Activated naive CD4-positive, alpha-beta T cell treated with anti-CD3 and anti-CD28 coated beads for 36 hours (primary cell): ENCODE data around the gene TACC3. TPM values are rescaled to one million over a fixed set of nuclear protein-coding genes. Genes with fewer than 3 reads are reported as not detected.
A peak's percentile ranks its signal among the peaks of the same experiment; 100 is the strongest.

ENCODE experiments used
- CTCF ChIA-PET: fragments of 350-600 bp; sonication (Branson Sonifier 250); formaldehyde crosslinking; loops from one replicate; lab custom pipeline; 2021; ENCODE audit warnings: antibody characterized with exemption; lab: Charles Lee
- DNase-seq: peaks from one replicate; pipeline ENCODE4 v3.0.0-alpha.2; 2020
- H3K27ac Mint-ChIP-seq: one replicate; pipeline ENCODE4 v1.8.0; 2021; ENCODE audit warnings: mild to moderate bottlenecking, mixed read lengths
- H3K27me3 Mint-ChIP-seq: one replicate; pipeline ENCODE4 v1.8.0; 2021; ENCODE audit warnings: low read depth, mixed read lengths
- H3K36me3 Mint-ChIP-seq: one replicate; pipeline ENCODE4 v1.8.0; 2021; ENCODE audit warnings: low read depth, mixed read lengths
- H3K4me1 Mint-ChIP-seq: one replicate; pipeline ENCODE4 v1.8.0; 2021; ENCODE audit warnings: low read depth, mixed read lengths
- H3K4me3 Mint-ChIP-seq: one replicate; pipeline ENCODE4 v1.8.0; 2021; ENCODE audit warnings: mild to moderate bottlenecking, moderate library complexity, mixed read lengths
- H3K9me3 Mint-ChIP-seq: one replicate; pipeline ENCODE4 v1.8.0; 2021; ENCODE audit warnings: mixed read lengths
- intact Hi-C: fragments of 100-400 bp; cut with micrococcal nuclease; formaldehyde crosslinking; loops from one replicate; pipeline ENCODE4 v1.15.1; 2023
- total RNA-seq, 2 experiments: library from RNA; stranded (reverse); gene quantifications; one replicate each; pipeline ENCODE4 v1.2.3, GENCODE V29; 2021

TACC3 gene
- total RNA-seq, 2 experiments from 2014 or later = 246 to 264 TPM

DNA sequence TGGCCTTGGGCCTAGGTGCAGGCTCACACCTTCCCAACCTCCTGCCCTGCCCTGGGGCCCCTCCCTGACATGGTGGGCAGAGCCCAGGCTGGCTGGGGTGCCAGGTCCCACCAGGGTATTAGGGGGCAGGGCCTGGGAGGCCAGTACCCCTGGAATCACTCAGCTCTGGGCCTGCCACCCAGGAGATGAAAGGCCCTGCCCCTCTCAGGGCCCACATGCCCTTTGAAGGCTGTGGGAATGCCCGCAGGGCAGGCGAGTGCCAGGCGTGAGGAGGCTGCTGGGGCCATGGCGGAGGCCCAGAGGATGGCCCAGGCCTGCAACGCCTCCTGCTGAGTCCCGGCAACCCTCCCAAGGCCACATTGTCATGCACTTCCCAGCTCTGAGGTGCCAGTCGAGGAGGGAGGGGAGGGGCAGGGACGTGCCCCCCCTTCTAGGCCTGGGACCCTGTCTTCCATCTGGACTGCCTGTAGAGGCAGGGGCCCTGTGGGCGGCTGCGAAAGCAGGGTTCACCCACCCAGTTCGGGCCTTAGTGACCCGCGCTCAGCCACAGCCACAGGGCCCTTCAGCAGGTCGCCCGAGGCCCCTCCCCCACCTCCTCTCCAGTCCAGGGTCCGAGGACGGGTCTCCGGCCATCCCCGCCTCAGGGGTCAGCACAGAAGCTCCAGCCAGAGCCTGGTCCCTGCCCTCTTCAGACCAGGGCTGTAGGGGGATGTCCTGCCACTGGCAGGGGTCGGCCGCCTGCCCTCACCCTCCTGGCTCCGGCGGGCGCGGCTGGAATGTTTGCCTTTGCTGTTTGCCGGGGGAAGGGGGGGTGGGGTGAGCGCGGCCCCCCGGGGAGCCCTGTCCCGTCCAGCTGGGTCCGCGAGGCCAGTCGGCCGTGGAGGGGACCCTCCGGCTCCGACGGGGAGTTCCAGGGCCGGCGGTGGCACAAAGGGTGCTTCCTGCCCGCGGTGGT is 45.1 kb downstream of the TACC3 start:
- CTCF ChIA-PET = interaction anchor here (1.2 kb wide), 1 partner anchor 15 kb away, joined by 3 read pairs; no protein-coding TSS in a partner anchor
- Mint-ChIP-seq H3K27me3 (peaks cover 15% of the 10 kb centered on the region), H3K9me3 (no peaks in the 10 kb centered on the region), H3K4me3 (no peak overlapping the region), H3K27ac (no peak overlapping the region), H3K36me3 (no peaks in the 10 kb centered on the region), H3K4me1 (peaks cover 4% of the 10 kb centered on the region)
- DNase-seq = no peak
- intact Hi-C loops = loop anchor here (2.0 kb wide), 1 partner anchor 14 kb away; no protein-coding TSS in a partner anchor

DNA sequence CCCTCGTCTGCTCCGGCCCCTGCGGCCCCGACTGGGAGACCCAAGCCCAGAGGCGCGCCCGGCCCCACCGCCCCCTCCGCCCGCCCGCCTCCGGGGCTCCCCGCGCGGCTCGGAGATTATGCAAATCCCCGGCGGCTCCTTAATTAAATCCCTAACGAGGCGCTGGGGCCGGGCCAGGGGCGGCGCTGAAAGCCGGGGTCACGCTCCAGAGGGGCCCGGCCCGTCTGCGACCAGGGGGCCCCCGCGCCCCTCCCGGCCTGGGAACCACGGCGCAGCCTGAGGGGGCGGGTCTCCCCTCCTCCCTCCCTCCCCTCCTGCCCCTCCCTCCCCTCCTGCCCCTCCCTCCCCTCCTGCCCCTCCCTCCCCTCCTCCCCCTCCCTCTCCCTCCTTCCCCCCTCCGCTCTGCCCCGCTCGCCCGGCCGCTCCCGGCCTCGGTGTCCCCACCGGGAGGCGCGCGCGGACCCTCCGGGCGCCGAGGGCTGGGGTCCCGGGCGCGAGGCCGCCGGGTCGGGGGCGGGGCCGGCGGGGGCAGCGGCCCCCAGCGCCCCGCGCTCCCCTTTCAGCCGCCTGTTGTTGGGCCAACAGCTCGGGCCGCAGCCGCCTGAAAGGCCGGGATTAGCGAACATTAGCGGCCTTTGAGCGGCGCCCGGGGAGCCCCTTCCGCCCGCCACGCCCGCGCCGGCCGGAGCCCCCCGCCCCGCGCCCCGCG is 45.9 kb downstream of the TACC3 start:
- no peak overlapping the region for H3K27ac Mint-ChIP-seq
- CTCF ChIA-PET = interaction anchor here (0.6 to 1.5 kb wide), 2 partner anchors 20 to 82 kb away, joined by 3 to 11 read pairs; no protein-coding TSS in a partner anchor
- peaks cover 15% of the 10 kb centered on the region for H3K27me3 Mint-ChIP-seq
- intact Hi-C loops = loop anchor here (2.0 kb wide), 1 partner anchor 14 kb away; no protein-coding TSS in a partner anchor
- DNase-seq = no peak
- no peak overlapping the region for H3K4me3 Mint-ChIP-seq
- peaks cover 5% of the 10 kb centered on the region for H3K4me1 Mint-ChIP-seq
- no peaks in the 10 kb centered on the region for H3K9me3 Mint-ChIP-seq
- no peaks in the 10 kb centered on the region for H3K36me3 Mint-ChIP-seq

DNA sequence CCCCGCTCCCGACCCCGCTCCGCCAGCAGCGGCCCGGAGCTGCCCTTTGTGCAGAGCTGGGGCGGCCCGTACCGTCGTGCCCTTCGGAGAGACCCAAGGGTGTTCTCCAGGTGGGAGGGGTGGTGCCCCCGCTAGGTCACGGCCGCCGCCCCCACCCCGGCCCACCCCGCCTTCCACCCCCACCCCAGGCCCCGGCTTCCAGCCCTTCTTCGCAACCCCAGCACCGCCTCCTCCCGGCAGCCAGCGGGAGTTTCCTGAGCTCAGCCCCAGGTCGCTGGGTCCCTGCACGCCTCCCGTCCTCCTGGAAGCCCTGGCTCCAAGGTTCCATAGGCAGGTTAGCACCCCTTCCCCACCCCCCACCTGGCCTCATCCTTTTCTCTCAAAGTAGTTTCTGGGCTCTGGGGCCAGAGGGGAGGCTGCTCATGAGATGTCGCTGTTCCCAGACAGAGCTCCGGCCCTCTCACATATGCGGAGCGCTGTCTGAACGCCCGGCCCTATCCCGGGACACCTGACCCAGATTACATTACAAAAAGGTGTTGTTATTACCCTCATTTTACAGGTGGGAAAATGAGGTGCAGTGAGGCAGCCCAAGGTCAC is 46.5 kb downstream of the TACC3 start:
- Mint-ChIP-seq H3K9me3 (no peaks in the 10 kb centered on the region), H3K36me3 (no peaks in the 10 kb centered on the region), H3K27me3 (peaks cover 13% of the 10 kb centered on the region), H3K4me1 (peaks cover 5% of the 10 kb centered on the region), H3K4me3 (peak overlapping the region; percentile 24), H3K27ac (no peak overlapping the region)
- DNase-seq = peak; percentile 53
- CTCF ChIA-PET = interaction anchor here (0.6 to 1.5 kb wide), 2 partner anchors 20 to 81 kb away, joined by 3 to 11 read pairs; no protein-coding TSS in a partner anchor
- intact Hi-C loops = loop anchor here (1.0 to 2.0 kb wide), 2 partner anchors 15 to 20 kb away; no protein-coding TSS in a partner anchor

DNA sequence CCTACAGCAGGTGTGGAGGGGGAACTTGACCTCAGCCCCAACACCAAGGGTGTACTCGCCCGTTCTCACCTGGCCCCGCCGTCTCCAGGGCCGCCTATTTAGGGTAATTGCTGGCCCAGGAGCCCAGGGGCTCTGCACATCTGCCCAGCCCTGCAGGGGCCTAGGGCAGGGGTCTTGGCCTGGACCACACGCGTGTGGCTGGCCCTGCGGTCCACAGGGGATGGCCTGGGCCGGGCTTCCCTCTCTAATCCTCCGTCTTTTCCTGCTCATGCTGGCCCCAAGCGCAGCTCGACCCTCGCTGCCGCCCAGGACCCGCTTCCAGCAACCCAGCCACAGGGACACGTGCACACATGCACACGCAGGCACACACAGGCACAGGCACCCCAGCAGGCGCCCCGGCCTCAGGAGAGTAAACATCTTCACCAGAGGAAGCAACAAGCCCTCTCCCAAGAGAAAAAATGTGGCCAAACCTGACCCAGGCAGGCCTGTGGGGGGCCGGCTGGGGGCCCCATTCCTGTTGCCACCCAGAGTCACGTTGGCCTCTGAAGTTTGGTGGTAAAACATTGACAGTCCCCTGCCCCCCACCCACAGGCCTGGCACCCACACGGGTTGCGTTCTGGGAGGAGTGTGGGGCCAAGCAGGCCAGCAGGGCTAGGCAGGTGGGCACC is 47.2 kb downstream of the TACC3 start:
- CTCF ChIA-PET = interaction anchor here (1.5 kb wide), 1 partner anchor 21 kb away, joined by 11 read pairs; no protein-coding TSS in a partner anchor

DNA sequence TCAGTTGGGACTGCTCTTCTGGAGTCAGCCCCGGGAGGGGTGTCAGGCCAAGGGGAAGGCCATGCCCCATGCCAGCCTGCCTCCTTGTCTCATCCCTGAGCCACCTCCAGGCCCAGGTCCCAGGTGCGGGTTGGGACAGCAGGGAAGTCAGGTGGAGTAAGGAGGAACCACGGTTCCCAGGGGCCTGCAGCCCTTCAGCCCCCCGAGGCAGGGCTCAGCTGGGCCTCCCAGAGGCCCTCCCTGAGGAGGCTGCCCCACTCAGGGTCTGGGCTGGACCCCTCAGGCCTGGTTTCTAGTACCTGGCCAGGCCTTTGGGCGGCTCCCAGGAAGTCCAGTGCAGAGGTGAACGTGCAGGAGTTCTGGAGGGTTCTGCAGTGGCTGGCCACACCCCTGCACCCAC is 48.4 kb downstream of the TACC3 start:
- no peak overlapping the region for H3K27ac Mint-ChIP-seq
- H3K4me1 Mint-ChIP-seq = peaks cover 5% of the 10 kb centered on the region
- no peak for DNase-seq
- no peaks in the 10 kb centered on the region for H3K9me3 Mint-ChIP-seq
- H3K4me3 Mint-ChIP-seq = no peak overlapping the region
- intact Hi-C loops = no loop called here
- CTCF ChIA-PET = interaction anchor here (0.8 to 1.0 kb wide), 2 partner anchors 21 to 40 kb away, joined by 3 read pairs; no protein-coding TSS in a partner anchor
- no peaks in the 10 kb centered on the region for H3K36me3 Mint-ChIP-seq
- H3K27me3 Mint-ChIP-seq = peaks cover 13% of the 10 kb centered on the region

More for the DNA sequence above, 47.2 kb downstream of the TACC3 start:
- DNase-seq = no peak
- peaks cover 5% of the 10 kb centered on the region for H3K4me1 Mint-ChIP-seq
- peak overlapping the region; percentile 41 for H3K4me3 Mint-ChIP-seq
- no peak overlapping the region for H3K27ac Mint-ChIP-seq
- no peaks in the 10 kb centered on the region for H3K36me3 Mint-ChIP-seq
- intact Hi-C loops = loop anchor here (1.0 kb wide), 1 partner anchor 20 kb away; no protein-coding TSS in a partner anchor
- no peaks in the 10 kb centered on the region for H3K9me3 Mint-ChIP-seq
- peaks cover 13% of the 10 kb centered on the region for H3K27me3 Mint-ChIP-seq

DNA sequence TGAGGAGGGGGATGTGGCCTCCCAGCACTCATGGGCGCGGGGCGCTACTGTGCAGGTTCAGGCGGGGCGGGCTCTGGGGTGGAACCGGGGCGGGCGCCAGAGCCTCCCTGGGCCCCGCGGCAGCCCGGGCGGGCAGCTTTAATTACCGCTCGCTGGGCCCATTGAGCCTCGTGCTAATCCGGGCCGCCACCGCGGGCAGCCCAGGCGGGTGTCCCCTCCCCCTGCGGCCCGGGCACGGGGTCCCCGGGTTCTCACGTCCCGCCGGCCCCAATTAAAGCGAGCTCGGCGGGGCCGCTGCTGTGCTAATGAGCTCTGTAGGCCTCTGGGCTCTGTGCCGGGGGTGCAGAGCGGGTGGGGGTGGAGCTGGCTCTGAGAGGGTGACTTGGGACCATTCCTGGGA is 48.9 kb downstream of the TACC3 start:
- no peak for DNase-seq
- H3K9me3 Mint-ChIP-seq = no peaks in the 10 kb centered on the region
- H3K27ac Mint-ChIP-seq = no peak overlapping the region
- no peak overlapping the region for H3K4me3 Mint-ChIP-seq
- H3K36me3 Mint-ChIP-seq = no peaks in the 10 kb centered on the region
- H3K27me3 Mint-ChIP-seq = peaks cover 13% of the 10 kb centered on the region
- CTCF ChIA-PET = interaction anchor here (0.7 to 0.8 kb wide), 2 partner anchors 12 to 22 kb away, joined by 3 to 5 read pairs; no protein-coding TSS in a partner anchor
- peaks cover 5% of the 10 kb centered on the region for H3K4me1 Mint-ChIP-seq
- intact Hi-C loops = no loop called here

DNA sequence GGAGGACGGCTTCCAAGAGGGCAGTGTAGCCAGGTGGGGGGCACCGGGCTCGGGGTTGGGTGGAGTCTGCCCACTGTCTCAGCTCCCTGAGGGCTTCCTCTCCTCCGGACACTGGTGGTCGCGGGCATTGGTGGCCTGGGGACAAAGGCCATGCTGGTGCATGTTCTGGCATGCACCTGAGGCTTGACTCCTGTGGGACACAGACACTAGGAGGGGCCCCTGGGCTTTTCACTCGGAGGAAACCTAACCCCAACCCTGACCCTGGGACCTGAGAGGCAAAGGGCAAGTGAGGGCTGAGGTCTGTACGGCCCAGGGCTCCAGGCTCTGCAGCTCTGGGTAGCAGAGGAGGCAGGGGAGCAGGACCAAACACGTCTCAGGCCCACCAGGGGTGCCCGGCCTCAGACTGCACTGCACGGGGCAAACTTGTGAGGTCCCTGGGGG is 49.5 kb downstream of the TACC3 start:
- CTCF ChIA-PET = interaction anchor here (0.7 to 0.8 kb wide), 2 partner anchors 11 to 23 kb away, joined by 3 to 5 read pairs; no protein-coding TSS in a partner anchor
- Mint-ChIP-seq H3K9me3 (no peaks in the 10 kb centered on the region), H3K4me1 (peaks cover 5% of the 10 kb centered on the region), H3K27ac (no peak overlapping the region), H3K4me3 (no peak overlapping the region), H3K27me3 (peaks cover 7% of the 10 kb centered on the region), H3K36me3 (no peaks in the 10 kb centered on the region)
- DNase-seq = no peak
- intact Hi-C loops = no loop called here

DNA sequence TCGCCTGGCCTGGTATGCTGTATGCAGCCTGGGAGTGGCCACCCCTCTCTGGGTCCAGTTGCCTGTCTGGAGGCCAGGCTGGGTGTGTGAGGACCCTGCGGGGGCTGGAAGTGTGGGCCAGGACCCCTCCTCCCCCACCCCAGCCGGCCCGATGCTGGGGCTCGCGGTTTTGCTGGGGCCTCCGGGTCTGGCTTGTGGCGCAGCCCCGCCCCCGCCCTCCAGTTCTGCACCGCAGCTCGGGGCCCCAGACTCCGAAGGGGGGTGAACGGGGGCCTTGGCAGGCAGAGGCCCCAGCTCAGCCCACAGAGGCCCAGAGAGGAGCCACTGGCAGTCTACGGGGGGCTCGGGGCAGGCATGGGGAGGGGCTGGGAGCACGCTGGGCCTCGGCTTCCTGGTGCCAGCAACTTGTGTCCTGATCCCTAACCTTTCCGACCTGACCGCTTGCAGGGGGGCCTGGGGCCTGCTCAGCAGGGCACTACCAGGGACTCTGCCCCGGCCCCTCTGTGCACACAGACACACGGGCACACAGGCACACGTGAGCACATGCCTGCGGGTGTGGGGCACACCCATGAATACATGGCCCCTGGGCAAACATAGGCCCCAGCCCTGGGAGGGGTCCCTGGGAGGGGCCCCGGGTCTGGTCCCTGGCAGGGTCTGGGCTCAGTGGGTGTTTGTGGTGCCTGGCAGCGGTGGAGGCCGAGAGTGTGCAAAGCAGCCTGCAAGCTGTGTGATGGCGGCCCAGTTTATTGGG is 50.4 kb downstream of the TACC3 start:
- Mint-ChIP-seq H3K27ac (no peak overlapping the region), H3K36me3 (no peaks in the 10 kb centered on the region), H3K4me1 (peaks cover 5% of the 10 kb centered on the region), H3K27me3 (peaks cover 7% of the 10 kb centered on the region), H3K4me3 (no peak overlapping the region), H3K9me3 (no peaks in the 10 kb centered on the region)
- intact Hi-C loops = no loop called here
- CTCF ChIA-PET = no interaction called here
- DNase-seq = no peak

DNA sequence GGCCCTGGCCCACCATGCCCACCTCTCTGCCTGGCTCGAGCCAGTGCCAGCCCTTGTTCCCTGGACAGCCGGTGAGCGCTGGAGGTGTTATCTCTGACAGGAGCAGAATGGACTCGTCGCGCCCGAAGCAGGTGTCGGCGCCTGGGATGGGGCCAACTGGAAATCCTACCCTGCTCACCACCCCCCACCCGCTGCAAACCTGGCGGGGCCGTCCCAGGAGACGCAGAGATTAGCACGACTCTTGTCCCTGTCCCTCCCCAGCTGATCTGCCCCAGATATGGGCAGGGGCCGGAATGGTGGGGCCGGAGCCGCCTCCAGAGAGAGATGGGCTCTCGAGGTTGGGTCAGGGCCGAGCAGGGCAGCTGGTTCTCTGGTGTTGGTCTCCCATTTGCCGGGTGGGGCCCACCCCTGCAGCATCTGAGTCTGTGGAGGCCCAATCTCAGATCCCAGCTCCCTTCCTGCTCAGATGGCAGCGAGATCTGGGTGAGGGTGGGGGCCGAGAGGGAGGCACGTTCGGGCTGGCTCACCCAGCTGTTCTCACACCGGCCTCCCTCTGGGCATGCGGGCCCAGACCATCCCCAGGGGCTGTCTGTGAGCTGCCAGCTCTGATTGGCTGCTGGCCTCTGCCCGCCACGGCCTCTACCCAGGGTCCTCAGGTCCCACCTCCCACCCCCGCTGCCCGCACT is 51.7 kb downstream of the TACC3 start:
- Mint-ChIP-seq H3K9me3 (no peaks in the 10 kb centered on the region), H3K27ac (no peak overlapping the region), H3K4me3 (no peak overlapping the region), H3K27me3 (peaks cover 5% of the 10 kb centered on the region), H3K36me3 (no peaks in the 10 kb centered on the region), H3K4me1 (peaks cover 4% of the 10 kb centered on the region)
- intact Hi-C loops = no loop called here
- CTCF ChIA-PET = no interaction called here
- DNase-seq = no peak

DNA sequence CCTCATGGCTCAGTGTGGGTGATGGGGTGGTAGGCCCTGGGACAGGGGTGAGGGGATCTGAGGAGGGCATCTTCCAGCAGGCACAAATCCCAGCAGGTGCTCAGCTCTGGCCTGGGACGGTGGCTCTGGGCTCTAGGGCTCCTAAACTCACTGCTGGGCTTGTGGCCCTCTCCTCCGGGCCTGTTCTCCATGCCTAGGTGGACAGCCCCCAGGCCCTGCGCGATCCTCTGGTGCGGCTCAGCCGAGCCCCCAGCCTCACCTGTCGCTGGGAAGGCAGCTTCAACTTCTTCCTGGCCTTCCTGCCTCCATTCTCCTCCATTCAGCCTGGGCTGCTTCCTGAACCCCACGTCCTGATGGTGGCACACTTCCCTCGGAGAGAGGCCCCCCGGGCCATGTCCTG is 52.4 kb downstream of the TACC3 start:
- Mint-ChIP-seq H3K4me1 (peaks cover 2% of the 10 kb centered on the region), H3K4me3 (no peak overlapping the region), H3K9me3 (no peaks in the 10 kb centered on the region), H3K36me3 (no peaks in the 10 kb centered on the region), H3K27me3 (no peaks in the 10 kb centered on the region), H3K27ac (no peak overlapping the region)
- CTCF ChIA-PET = interaction anchor here (0.7 kb wide), 1 partner anchor 11 kb away, joined by 3 read pairs; no protein-coding TSS in a partner anchor
- no peak for DNase-seq
- intact Hi-C loops = no loop called here
